Right lobe of liver (tissue), 6 donors: Measurements from ENCODE around the gene GREB1. TPM values are rescaled to one million over a fixed set of nuclear protein-coding genes. Genes with fewer than 3 reads are reported as not detected.

ENCODE experiments used
- ATAC-seq, 4 donors: fragments of 200-7000 bp; cut with Tn5 transposase; one replicate each; pipeline ENCODE4 v1.9.1; 2020; ENCODE audit warnings: mild to moderate bottlenecking in 4 of 4, moderate library complexity in 4 of 4
- DNase-seq, 3 donors: peaks; one replicate each; pipeline ENCODE4 v3.0.0-alpha.2; 2020
- H3K27ac ChIP-seq, 3 donors: fragments of 200-600 bp; one replicate each; pipeline ENCODE4 v1.8.0; 2022
- H3K27me3 ChIP-seq, 2 donors: fragments of 200-600 bp; one replicate each; pipeline ENCODE4 v1.8.0; 2022
- H3K36me3 ChIP-seq, 4 donors: fragments of 200-600 bp; sonication (generic) in 1 of 4; one replicate each; pipeline versions ENCODE4 v1.5.1 to v1.8.0; 2017 to 2022; ENCODE audit warnings: control low read depth in 1 of 4
- H3K4me1 ChIP-seq, 4 donors: fragments of 200-600 bp; sonication (generic) in 1 of 4; one replicate each; pipeline versions ENCODE4 v1.5.1 to v1.8.0; 2017 to 2022; ENCODE audit warnings: control low read depth in 1 of 4
- H3K4me3 ChIP-seq, 3 donors: fragments of 200-600 bp; one replicate each; pipeline ENCODE4 v1.8.0; 2022
- H3K9me3 ChIP-seq, 4 donors: fragments of 200-600 bp; sonication (generic) in 1 of 4; one replicate each; pipeline versions ENCODE4 v1.5.1 to v1.8.0; 2017 to 2022; ENCODE audit warnings: control low read depth in 1 of 4
- CTCF ChIP-seq, 4 donors: fragments of 200-600 bp in 3 of 4; fragments of 450-650 bp in 1 of 4; IDR thresholded peaks; one replicate each; pipeline versions ENCODE4 v1.5.1 to v1.8.0; 2016 to 2022; ENCODE audit warnings: antibody characterized with exemption in 4 of 4, mild to moderate bottlenecking in 2 of 4
- POLR2A ChIP-seq: fragments of 450-650 bp; IDR thresholded peaks from one replicate; pipeline ENCODE4 v1.6.1; 2017; ENCODE audit warnings: antibody characterized with exemption, mild to moderate bottlenecking
- WGBS: methylation state at CpG from one replicate; pipeline ENCODE4 v1.1.6; 2018; ENCODE audit warnings: low coverage, low lambda C conversion rate; ENCODE audit not compliant: insufficient coverage; ENCODE audit errors: missing lambda C conversion rate; 5-methylcytosine and 5-hydroxymethylcytosine counted together
- intact Hi-C, 2 donors: fragments of 100-400 bp; cut with DNase I; formaldehyde crosslinking; loops; one replicate each; pipeline versions ENCODE4 v1.11.2 to v1.14.1; 2022
- total RNA-seq, 6 experiments: library from RNA; depleted of rRNA in 2 of 6; stranded (reverse); fragments of >200 nt in 2 of 6; fragmentation: NEBNext Ultra II Directional in 3 of 6; extraction: Animal tissue kit (Norgen Biotek cat#: 25700) in 3 of 6; gene quantifications; one replicate each; pipeline versions ENCODE4 v1.1.0 to v1.2.4, GENCODE V29; 2016 to 2023
- donor health status: DM: no; HTN: yes; CAD: no.
- donor health status: DM: no; HTN: no; CAD: no.
- donor health status: DM: no; HTN: no; CAD: no.
- donor health status: DM: no; HTN: yes; CAD: no.
- donor health status: DM: no; HTN: yes; CAD: no.

The GREB1 gene
- total RNA-seq, 6 experiments from 2014 or later = 1.6 to 19.5 (median 6.5) TPM

GRCh38 chr2:11662882-11663281 is 129.0 kb downstream of the GREB1 start:
- DNase-seq = no peak
- no peak for ATAC-seq
- Histone ChIP-seq H3K4me3 (no peak overlapping the region), H3K27me3 (no peaks in the 10 kb centered on the region), H3K36me3 (no peaks in the 10 kb centered on the region), H3K27ac (no peak overlapping the region), H3K4me1 (no peaks in the 10 kb centered on the region), H3K9me3 (no peaks in the 10 kb centered on the region)
- TF ChIP-seq POLR2A (no peak), CTCF (IDR thresholded peaks at IDR 0.05) (no peak)
- intact Hi-C loops = no loop called here

- no peak overlapping the region for H3K4me3 ChIP-seq
- intact Hi-C loops = no loop called here
- H3K27me3 ChIP-seq = no peaks in the 10 kb centered on the region
- no peak for DNase-seq
- H3K9me3 ChIP-seq = no peaks in the 10 kb centered on the region
- no peaks in the 10 kb centered on the region for H3K36me3 ChIP-seq
- no peaks in the 10 kb centered on the region for H3K4me1 ChIP-seq
- no peak for TF ChIP-seq POLR2A
- TF ChIP-seq CTCF (IDR thresholded peaks at IDR 0.05) = no peak
- no peak for ATAC-seq
- H3K27ac ChIP-seq = no peak overlapping the region
- 61% methylated on average over 2 of the region's 2 CpGs for WGBS
These were observed 129.6 kb downstream of the GREB1 start for GRCh38 chr2:11663427-11663826.

GRCh38 chr2:11665028-11665427 is 131.2 kb downstream of the GREB1 start:
- no peak for TF ChIP-seq POLR2A
- TF ChIP-seq CTCF (IDR thresholded peaks at IDR 0.05) = no peak
- DNase-seq (no peak), ATAC-seq (no peak)
- no peak overlapping the region for H3K4me3 ChIP-seq
- WGBS = 61% methylated on average over 4 of the region's 11 CpGs
- no peaks in the 10 kb centered on the region for H3K9me3 ChIP-seq
- H3K27me3 ChIP-seq = no peaks in the 10 kb centered on the region
- peaks cover 0 to 6% (median 0%) of the 10 kb centered on the region in 4 donors for H3K4me1 ChIP-seq
- H3K27ac ChIP-seq = no peak overlapping the region
- no peaks in the 10 kb centered on the region for H3K36me3 ChIP-seq
- intact Hi-C loops = no loop called here

- 55% methylated on average over 7 of the region's 10 CpGs for WGBS
- Histone ChIP-seq H3K4me3 (no peak overlapping the region), H3K36me3 (no peaks in the 10 kb centered on the region), H3K4me1 (peaks cover 0 to 7% (median 0%) of the 10 kb centered on the region in 4 donors), H3K27me3 (no peaks in the 10 kb centered on the region), H3K9me3 (no peaks in the 10 kb centered on the region), H3K27ac (no peak overlapping the region)
- TF ChIP-seq POLR2A (no peak), CTCF (IDR thresholded peaks at IDR 0.05) (no peak)
- intact Hi-C loops = no loop called here
- no peak for ATAC-seq
- DNase-seq = no peak
These were observed 131.9 kb downstream of the GREB1 start for GRCh38 chr2:11665510-11666362.
